Activated naive CD4-positive, alpha-beta T cell treated with anti-CD3 and anti-CD28 coated beads, Interleukin-2, amount 50 U/mL, for 72 hours (primary cell): ENCODE measurements around the gene ASTN2. TPM values are rescaled to one million over a fixed set of nuclear protein-coding genes. Genes with fewer than 3 reads are reported as not detected.

Experiments
- ATAC-seq, 2 donors: fragments of 150-1000 bp; cut with Tn5 transposase; 2 replicates each; pipeline ENCODE4 v1.10.0; 2021; ENCODE audit warnings: mild to moderate bottlenecking in 2 of 2, moderate library complexity in 2 of 2
- DNase-seq, 2 donors: peaks; one replicate each; pipeline ENCODE4 v3.0.0; 2021 to 2022; ENCODE audit warnings: low spot score in 2 of 2
- H3K27ac Mint-ChIP-seq, 2 donors: one replicate each; pipeline ENCODE4 v1.8.0; 2022; ENCODE audit warnings: mild to moderate bottlenecking in 2 of 2, mixed read lengths in 2 of 2
- H3K36me3 Mint-ChIP-seq, 2 donors: one replicate each; pipeline ENCODE4 v1.8.0; 2022; ENCODE audit warnings: mixed read lengths in 2 of 2
- H3K9me3 Mint-ChIP-seq, 2 donors: one replicate each; pipeline ENCODE4 v1.8.0; 2022; ENCODE audit warnings: mixed read lengths in 2 of 2
- total RNA-seq, 2 donors: library from RNA; stranded (reverse); gene quantifications; one replicate each; pipeline ENCODE4 v1.2.3, GENCODE V29; 2022

ASTN2 gene
- total RNA-seq, 2 donors from 2014 or later, result 4.5 to 5.4 TPM

DNA sequence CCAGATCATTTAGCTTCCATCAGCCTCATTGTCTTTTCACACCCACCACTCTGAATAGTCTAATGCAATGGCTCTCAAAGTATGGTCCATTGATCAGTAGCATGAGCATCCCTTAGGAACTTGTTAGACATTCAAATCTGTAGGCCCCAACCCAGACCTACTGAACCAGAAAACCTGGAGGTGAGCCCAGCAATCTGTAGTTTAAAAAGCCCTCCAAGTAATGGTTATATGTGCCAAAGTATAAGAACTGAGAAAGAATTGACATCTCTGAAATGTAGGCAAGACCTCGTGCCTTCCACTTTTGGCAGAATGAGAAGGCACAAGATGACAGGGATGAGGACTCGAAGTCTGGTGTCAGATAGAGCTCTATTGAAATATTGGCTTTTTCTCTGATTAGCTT lies 460.1 kb downstream of the ASTN2 start:
- H3K9me3 Mint-ChIP-seq, result peaks cover 8 to 10% of the 10 kb centered on the region in 2 donors
- no peak for DNase-seq
- H3K36me3 Mint-ChIP-seq, result no peaks in the 10 kb centered on the region
- no peak overlapping the region for H3K27ac Mint-ChIP-seq
- no peak for ATAC-seq

DNA sequence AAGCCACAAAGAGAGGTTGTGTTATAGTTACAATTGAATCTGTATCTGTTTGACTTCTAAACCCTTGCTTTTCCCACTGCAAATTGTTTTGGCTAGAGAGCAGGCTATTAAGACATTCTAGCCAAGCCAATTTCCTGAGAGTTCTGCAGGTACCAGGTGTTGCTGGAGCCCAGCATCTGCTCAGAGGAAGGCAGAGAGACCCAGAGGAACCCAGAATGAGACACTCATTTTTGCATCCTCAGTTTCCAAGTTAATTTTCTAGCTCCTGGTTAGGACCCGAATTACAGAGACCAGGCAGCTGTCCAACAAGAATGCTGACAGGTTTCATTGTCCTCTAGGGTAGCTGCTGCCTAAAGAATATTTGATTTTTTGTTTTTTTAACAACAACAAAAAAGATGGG lies 461.6 kb downstream of the ASTN2 start:
- H3K9me3 Mint-ChIP-seq, result peaks cover 8 to 12% of the 10 kb centered on the region in 2 donors
- no peak overlapping the region for H3K27ac Mint-ChIP-seq
- ATAC-seq (no peak), DNase-seq (no peak)
- H3K36me3 Mint-ChIP-seq, result no peaks in the 10 kb centered on the region

DNA sequence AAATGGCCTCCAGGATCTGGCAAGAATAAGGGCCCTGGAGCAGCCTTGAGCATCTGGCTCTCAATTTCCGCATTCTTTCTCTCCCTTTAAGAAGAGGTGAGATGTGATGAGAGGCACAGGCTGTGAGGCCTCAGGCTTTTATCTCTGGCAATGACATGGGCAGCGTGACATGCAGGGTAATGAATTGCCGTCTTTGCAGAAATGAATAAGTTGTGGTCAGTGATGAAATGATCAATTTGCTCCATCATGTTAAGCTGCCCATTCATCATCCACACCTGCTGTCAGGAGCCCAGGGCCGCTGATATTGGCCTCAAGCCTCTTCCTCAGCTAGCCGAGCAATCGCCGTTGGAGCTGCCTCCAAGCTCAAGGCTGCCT lies 462.4 kb downstream of the ASTN2 start:
- no peak for DNase-seq
- no peak overlapping the region for H3K27ac Mint-ChIP-seq
- no peak for ATAC-seq
- peaks cover 9 to 12% of the 10 kb centered on the region in 2 donors for H3K9me3 Mint-ChIP-seq
- no peaks in the 10 kb centered on the region for H3K36me3 Mint-ChIP-seq

DNA sequence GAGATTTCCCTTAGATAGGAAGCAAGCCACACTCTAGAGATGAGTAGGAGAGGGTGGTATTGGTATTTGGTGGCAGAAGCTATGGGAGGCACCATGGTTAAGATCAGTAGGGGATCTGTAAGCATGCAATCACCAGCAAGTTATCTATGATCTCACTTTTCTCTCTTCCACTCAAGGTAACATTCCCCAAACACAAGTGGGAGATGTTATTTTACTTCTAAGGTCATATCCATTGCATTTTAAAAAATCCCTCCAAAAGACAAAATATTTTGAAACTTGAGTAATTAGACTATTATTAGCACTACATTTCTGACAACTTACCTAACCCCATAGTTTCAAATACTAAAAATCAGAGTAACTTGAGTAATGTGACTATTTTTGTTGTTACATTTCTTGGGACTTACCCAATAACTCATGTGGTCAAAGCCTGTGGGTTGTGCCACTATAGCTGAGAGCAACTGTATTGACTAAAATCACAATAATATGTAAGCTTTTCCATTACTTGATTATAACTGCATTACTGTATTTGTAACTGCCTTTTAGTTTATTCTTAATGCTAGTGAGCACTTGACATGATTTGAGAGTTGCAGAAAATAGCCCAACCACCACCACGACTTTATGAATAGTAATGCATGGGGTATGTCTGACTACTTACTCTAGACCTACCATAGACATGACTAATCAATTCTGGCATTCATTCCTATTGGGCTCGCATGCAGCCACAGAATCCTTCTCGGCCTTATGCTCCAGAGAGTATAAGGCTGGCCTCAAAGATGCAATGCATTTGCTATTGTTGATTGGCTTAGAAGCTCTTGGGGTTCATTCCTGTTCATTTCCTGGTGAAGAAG lies 463.0 kb downstream of the ASTN2 start:
- H3K27ac Mint-ChIP-seq, result no peak overlapping the region
- ATAC-seq, result peak in 1 of 2 donors; percentile 28
- no peaks in the 10 kb centered on the region for H3K36me3 Mint-ChIP-seq
- peaks cover 9 to 12% of the 10 kb centered on the region in 2 donors for H3K9me3 Mint-ChIP-seq
- DNase-seq, result no peak

DNA sequence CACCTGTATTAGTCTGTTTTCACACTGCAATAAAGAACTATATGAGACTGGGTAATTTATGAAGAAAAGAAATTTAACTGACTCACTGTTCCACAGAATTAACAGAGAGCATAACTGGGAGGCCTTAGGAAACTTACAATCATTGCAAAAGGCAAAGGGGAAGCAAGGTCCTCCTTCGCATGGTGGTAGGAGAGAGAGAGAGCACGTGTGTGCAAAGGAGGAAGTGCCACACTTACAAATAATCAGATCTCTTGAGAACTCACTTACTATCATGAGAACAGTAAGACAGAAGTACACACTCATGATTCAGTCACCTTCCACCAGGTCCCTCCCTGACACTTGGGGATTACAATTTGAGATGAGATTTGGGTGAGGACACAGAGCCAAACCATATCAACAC lies 469.0 kb downstream of the ASTN2 start:
- Mint-ChIP-seq H3K27ac (no peak overlapping the region), H3K36me3 (no peaks in the 10 kb centered on the region), H3K9me3 (peaks cover 7 to 11% of the 10 kb centered on the region in 2 donors)
- DNase-seq (no peak), ATAC-seq (no peak)

DNA sequence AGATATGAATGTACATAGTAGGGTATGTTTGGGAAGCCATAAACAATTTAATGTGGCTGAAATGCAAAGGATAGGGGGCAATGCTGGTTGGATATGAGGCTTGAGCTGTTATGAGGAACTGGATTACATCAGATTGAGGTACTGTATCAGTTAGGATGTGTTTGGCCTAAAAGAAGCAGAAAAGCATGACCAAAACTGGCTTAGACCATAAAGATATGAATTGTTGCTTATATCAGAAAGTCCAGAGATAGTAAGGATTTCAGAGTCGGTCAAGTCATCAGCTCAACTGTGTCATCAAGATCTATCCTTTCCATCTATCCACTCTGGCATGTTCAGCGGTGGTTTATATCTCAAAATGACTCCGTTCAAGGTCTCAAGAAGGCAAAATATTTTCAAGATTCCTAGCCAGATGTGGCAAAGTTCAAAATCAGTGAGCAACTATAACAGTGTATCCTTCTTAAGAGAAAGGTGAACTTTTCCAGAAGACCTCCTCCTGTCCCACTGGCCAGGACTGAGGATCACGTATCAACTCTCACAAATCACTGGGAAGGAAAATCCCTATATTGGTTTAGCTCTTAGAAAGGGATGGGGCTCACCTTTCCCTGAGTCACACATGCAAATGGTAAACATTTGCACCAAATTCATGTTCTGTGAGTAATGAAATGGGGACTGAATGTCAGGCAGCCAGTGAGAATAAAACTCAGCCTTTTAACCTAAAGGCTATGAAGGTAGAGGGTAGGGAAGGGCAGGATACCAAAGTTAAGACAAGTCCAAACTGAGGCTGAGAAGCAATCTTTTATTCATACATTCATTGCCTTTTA lies 469.9 kb downstream of the ASTN2 start:
- no peak for DNase-seq
- Mint-ChIP-seq H3K9me3 (peaks cover 4 to 7% of the 10 kb centered on the region in 2 donors), H3K27ac (no peak overlapping the region), H3K36me3 (no peaks in the 10 kb centered on the region)
- no peak for ATAC-seq

DNA sequence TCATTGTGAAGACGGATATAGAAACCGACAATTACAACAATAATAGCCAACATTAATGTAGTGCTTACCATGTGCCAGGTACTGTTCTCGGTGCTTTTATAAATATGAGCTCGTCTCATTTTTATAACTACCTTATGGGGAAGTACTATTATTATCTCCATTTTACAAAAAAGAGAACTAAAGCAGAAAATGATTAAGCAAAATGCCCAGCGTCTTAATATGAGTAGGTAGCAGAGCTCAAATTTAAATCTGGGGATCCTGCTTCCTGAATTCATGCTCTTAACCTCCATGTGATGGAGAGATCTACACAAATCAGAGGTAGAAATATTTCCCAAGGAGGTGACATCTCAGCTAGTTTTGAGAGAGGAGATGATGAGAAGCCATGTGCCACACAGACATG lies 470.9 kb downstream of the ASTN2 start:
- Mint-ChIP-seq H3K36me3 (no peaks in the 10 kb centered on the region), H3K9me3 (peaks cover 4 to 7% of the 10 kb centered on the region in 2 donors), H3K27ac (no peak overlapping the region)

DNA sequence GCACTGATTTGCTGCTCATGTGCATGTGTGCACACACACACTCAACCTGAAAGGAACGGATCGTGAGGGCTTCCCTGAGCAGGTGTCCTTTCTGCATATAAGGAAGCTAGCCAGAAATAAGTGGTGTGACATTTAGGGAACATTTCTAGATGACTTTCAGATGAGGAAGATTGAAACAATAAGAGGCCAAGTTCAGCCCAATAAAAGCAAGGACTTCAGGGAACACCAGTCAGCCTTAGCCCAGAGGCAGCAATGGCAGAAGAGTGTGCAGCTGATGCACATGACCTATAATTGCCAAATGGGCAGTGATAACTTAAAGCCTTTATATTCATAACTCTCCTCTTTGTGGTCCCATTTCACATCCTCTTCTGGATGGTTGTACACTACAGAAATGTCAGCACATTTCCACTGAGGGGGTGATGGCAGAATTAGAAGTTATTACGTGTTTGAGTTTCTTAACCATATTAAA lies 472.2 kb downstream of the ASTN2 start:
- Mint-ChIP-seq H3K36me3 (no peaks in the 10 kb centered on the region), H3K27ac (no peak overlapping the region), H3K9me3 (peaks cover 0 to 5% of the 10 kb centered on the region in 2 donors)
- no peak for DNase-seq
- ATAC-seq, result no peak

More for the DNA sequence above, 470.9 kb downstream of the ASTN2 start:
- no peak for DNase-seq
- ATAC-seq, result no peak

DNA sequence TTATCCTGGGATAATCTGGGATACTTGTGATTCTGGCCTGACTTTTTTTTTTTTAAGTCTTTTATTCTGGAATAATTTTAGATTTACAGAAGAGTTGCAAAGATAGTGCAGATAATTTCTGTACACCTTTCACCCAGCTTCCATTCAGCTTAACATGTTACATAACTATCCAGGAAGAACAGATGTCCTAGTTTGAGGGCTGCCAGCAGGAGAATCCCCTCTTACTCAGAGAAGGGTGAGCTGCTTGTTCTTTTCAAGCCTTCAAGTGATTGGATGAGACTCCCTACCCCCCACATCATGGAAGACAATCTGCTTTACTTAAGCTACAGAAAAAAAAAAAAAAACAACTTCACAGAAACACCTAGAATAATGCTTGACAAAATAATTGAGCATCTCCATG lies 473.6 kb downstream of the ASTN2 start:
- ATAC-seq (no peak), DNase-seq (no peak)
- Mint-ChIP-seq H3K9me3 (peaks cover 2 to 7% of the 10 kb centered on the region in 2 donors), H3K27ac (no peak overlapping the region), H3K36me3 (no peaks in the 10 kb centered on the region)

DNA sequence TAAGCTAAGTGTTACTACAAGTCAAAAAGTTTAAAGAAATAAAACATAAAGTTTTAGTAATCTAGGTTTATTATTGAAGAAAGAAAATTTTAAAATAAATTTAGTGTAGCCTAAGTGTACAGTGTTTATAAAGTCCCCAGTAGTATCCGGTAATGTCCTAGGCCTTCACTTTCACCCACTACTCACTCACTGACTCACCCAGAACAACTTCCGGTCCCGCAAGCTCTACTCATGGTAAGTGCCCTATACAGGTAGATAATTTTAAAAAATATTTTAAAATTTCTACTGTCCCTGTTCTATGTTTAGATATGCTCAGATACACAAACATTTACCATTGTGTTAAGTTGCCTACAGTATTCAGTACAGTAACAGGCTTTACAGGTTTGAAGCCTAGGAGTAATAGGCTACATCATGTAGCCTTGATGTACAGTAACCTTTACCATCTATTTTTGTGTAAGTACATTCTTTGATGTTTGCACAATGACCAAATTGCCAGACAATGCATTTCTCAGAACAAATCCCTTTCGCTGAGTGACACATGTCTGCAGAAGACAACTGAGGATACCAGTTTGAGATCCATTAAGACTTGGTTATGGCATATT lies 474.1 kb downstream of the ASTN2 start:
- Mint-ChIP-seq H3K27ac (no peak overlapping the region), H3K9me3 (peaks cover 3 to 10% of the 10 kb centered on the region in 2 donors), H3K36me3 (no peaks in the 10 kb centered on the region)
- DNase-seq, result no peak
- no peak for ATAC-seq

DNA sequence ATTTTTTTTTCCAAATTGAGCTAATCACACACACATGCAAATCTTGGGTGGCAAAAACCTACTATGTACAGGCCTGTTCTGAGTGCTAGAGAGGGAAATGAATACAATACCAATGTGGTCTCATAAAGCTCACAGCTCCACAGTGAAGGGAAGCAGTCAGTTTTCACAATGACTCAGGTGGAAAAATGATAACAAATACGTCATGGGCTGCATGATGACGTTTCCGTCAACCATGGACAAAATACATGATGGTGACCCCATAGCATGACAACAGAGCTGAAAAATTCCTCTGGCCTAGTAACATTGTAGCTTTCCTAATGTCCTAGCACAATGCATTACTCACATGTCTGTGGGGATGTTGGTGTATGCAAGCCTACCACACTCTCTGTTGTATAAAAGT lies 475.2 kb downstream of the ASTN2 start:
- no peak for ATAC-seq
- no peaks in the 10 kb centered on the region for H3K36me3 Mint-ChIP-seq
- no peak for DNase-seq
- H3K27ac Mint-ChIP-seq, result no peak overlapping the region
- H3K9me3 Mint-ChIP-seq, result peaks cover 3 to 17% of the 10 kb centered on the region in 2 donors

DNA sequence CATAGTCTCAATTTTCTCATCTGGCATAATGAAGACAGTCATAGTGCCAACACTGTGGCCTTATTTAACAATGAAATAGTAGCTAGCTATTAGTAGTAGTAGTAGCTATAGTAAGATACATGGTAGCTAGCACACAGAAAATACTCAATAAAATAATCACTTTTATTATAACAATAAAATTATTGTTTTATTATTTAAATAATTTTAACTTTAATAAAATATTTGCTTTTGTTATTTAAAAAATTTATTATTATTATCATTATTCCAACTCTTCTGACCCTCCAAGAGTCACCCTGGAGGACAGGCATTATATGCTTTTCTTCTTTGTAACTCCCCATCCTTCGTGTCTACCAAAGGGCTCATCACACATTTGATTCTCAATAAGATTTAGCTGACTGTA lies 475.7 kb downstream of the ASTN2 start:
- Mint-ChIP-seq H3K27ac (no peak overlapping the region), H3K36me3 (no peaks in the 10 kb centered on the region), H3K9me3 (peaks cover 3 to 17% of the 10 kb centered on the region in 2 donors)
- ATAC-seq (no peak), DNase-seq (no peak)

DNA sequence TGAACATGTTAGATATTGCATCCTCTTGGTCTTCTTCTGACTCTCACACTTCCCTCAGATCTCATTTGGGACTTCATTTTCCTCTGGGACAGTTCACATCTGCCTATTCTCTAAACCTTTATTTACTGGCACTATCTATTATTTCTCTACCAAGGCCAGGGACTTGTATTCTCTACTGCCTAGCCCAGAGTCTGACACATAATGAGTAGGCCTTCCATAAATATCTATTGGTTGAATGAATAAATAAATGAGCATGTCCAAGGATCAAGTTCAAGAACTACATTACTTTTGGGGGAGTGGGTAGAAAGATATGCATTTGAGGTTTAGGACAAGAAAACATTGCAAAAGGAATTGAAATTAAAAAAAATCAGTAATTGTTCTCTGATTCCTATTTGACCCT lies 477.5 kb downstream of the ASTN2 start:
- DNase-seq (no peak), ATAC-seq (no peak)
- H3K27ac Mint-ChIP-seq, result no peak overlapping the region
- H3K9me3 Mint-ChIP-seq, result peaks cover 3 to 17% of the 10 kb centered on the region in 2 donors
- H3K36me3 Mint-ChIP-seq, result no peaks in the 10 kb centered on the region

DNA sequence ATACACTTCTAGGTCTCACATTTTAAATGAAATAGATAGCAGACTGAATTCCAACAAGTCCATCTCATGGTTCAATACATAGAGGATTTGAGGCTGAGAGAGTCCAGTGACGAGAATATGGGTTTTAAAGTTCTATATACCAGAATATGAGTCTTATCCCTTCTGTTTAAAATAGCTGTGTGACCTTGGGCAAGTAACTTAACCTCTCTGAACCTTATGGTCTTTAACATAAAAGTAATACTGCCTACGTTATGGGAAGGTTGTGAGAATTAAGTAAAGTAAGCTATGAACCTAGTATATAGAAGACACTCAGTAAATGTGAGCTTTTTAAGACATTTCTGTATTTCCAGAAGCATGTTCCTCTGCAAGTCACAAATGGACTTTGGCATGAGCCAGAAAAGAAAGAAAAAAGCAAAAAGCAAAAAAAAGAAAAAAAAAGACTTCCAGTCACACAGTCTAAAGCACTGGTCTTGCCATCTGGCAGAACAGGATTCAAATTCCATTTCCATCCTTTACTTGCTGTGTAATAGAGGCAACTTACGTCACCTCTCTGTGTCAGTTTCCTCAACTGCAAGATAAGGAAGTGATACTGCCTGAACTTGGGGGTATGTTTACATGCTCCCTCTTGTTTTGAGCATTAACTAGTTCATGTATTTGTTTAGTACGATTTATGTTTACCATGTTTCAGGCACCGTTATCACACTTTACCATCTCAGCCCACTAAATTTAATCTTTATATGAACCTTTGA lies 479.5 kb downstream of the ASTN2 start:
- peaks cover 3 to 20% of the 10 kb centered on the region in 2 donors for H3K9me3 Mint-ChIP-seq
- H3K27ac Mint-ChIP-seq, result no peak overlapping the region
- DNase-seq (no peak), ATAC-seq (no peak)
- no peaks in the 10 kb centered on the region for H3K36me3 Mint-ChIP-seq

DNA sequence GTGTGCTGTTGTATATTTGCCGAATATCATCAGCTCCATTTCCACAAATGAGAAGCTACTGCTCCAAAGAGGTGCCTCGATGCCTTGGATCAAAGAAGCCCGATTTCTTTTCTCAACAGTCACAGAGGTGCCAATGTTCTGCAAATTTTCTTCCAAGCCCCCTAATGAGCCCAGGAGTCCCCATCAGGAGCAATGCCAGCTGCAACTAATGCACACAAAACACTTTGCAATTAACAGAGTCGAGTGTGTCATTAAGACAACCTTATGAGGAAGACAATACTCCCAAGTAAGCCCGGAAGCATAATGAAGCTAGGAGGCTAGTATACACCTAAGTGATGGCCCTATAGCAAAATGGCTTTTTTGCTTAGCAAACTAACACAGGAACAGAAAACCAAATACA lies 480.7 kb downstream of the ASTN2 start:
- Mint-ChIP-seq H3K27ac (no peak overlapping the region), H3K36me3 (no peaks in the 10 kb centered on the region), H3K9me3 (peaks cover 3 to 20% of the 10 kb centered on the region in 2 donors)
- ATAC-seq (no peak), DNase-seq (no peak)

DNA sequence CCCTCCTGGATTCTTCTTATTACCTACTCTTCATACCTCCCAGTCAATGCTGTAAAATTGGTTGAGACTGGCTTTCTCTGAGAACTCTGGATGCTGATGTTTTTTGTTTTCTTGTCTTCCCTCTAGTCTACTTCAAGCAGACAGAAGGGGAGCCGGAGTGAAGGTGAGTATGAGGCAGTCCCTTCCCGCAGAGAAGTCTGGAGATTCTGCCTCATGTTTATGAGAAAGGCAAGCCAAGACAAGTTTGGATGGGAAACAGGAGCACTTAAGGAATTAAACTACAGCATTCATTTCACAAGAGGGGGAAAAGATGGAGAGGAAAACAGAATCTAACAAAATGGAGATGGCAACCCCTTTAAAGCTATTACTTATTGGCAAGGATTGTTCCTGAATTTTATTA lies 481.6 kb downstream of the ASTN2 start:
- H3K36me3 Mint-ChIP-seq, result no peaks in the 10 kb centered on the region
- H3K27ac Mint-ChIP-seq, result no peak overlapping the region
- peaks cover 3 to 23% of the 10 kb centered on the region in 2 donors for H3K9me3 Mint-ChIP-seq
- DNase-seq (no peak), ATAC-seq (no peak)
